HT1080 (cell line): ENCODE data around the gene PLD4. TPM values are rescaled to one million over a fixed set of nuclear protein-coding genes. Genes with fewer than 3 reads are reported as not detected.
A peak's percentile ranks its signal among the peaks of the same experiment; 100 is the strongest.
"Not testable (repeated sequence)": the region's sequence is repeated elsewhere in the genome, so short reads cannot be mapped to it uniquely, and the experiment has no call there.

Source experiments
- DNase-seq: peaks from one replicate; pipeline ENCODE4 v3.0.0-alpha.2; 2015; ENCODE audit warnings: low read depth
- total RNA-seq: library from RNA; depleted of rRNA; stranded (reverse); fragments of >200 nt; shearing (Covaris generic); gene quantifications from 2 replicates; pipeline ENCODE4 v1.2.3, GENCODE V29; 2014

PLD4 gene
- total RNA-seq, 1 experiment from 2014 or later, result 0.02 TPM

DNA sequence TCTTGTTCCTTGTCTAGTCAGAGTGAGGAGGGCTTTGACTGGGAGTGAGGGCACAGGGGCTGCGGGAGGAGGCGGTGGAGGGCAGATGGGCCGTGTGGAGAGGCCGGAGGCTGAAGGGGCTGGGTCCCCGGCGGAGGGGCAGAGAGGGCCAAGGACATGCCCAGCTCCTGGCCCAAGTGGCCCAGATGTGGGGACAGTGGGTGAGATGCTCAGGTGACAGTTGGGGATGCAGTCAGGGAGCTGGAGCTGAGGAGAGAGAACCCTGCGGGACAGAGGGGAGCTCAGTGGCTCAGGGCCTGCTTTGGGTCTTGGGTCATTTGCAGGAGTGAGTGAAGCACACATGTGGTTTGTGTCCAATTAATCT lies 26.5 kb upstream of the PLD4 start:
- DNase-seq, result no peak

DNA sequence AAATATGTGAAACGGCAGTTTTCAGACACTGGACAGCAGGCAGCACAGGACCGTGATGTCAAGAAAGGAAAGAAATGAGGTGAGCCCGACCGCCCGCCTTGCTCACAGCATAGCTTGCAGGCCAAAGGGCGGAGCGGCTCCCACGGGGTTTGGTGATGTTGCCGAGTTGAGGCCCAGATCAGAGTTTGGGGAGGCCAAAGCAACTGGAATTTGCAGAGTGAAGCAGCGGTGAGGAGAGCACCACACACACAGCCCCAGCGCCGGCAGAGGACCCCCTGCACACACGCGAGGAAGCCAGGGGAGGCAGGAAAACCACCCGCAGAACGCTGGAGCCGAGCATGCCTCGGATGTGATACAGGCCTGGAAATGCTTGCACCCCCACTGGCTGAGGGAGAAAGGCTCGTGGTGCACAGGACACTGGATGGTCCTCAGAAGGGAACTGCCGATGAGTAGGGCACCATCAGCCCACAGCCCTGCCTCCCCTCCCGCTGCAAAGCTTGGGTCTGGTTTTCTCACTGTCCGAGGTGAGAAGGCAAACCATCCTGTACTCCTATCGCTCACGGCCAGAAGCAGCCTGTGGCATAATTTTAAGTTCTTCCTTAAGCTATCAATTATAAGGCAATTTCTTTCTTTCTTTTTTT lies 25.7 kb upstream of the PLD4 start:
- no peak for DNase-seq

DNA sequence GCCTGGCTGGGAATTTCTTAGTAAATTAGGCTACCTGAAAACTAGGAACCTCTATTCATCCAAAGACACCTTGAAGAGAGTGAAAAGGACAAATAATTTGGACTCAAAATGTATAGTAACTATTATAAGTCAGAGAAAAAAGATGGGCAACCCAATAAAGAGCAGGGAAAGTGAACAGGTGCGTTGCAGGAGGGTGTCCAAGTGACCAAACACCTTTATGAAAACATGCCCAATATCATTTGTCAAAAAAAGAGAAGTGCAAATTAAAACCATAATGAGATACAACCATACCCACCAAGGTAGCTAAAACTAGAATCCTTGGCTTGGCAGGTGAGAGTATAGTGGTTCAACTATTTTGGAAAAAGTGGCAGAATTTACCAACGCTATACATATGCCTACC lies 24.9 kb upstream of the PLD4 start:
- DNase-seq, result no peak

DNA sequence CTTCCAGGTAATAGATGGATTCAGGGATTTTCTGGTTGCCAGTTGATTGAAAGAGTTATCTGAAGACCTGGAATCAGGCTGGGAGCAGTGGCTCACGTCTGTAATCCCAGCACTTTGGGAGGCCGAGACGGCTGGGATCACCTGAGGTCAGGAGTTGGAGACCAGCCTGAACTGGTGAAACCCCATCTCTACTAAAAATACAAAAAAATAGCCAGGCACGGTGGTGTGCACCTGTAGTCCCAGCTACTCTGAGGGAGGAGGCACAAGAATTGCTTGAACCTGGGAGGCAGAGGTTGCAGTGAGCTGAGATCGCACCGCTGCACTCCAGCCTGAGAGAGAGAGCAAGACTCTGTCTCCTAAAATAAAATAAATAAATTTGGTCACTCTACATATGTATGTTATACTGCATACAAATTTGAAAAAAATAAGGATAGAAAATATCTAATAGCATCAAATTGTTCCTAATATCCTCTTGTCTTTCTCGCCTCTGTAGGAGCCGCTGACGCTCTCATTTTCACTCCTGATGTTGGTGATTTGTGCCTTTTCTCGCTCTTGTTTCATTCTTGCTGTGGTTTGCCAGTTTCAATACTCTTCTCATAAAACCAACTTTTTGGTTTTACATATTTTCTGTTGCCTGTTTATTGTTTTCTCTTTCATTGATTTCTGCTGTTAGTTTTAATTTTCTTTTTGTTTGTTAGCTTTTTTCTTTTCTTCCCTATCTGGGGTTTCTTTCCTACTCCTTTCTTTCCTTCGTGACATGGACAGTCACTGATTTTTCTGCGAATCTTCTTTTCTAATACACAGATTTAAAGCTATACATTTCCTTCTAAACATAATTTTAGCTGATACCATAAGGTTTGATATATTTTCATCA lies 23.8 kb upstream of the PLD4 start:
- DNase-seq, result no peak

DNA sequence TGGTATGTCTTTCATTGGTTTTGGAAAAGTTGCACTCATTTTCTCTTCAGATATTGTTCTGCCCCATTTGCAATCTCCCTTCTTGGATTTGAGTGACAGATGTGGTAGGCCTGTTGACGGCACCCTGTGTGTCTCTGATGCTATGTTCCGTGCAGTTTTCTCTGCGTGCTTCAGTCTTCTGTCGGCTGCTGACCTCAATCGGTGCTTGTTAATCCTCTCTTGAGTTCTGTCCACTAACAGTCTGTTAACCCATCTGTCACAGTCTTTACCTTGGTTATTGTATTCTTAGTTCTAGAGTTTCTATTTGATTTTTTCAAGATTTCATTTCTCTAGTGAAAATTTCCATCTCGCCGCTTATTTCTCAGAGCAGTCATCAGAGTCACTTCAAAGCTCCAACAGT lies 20.7 kb upstream of the PLD4 start:
- DNase-seq, result no peak

DNA sequence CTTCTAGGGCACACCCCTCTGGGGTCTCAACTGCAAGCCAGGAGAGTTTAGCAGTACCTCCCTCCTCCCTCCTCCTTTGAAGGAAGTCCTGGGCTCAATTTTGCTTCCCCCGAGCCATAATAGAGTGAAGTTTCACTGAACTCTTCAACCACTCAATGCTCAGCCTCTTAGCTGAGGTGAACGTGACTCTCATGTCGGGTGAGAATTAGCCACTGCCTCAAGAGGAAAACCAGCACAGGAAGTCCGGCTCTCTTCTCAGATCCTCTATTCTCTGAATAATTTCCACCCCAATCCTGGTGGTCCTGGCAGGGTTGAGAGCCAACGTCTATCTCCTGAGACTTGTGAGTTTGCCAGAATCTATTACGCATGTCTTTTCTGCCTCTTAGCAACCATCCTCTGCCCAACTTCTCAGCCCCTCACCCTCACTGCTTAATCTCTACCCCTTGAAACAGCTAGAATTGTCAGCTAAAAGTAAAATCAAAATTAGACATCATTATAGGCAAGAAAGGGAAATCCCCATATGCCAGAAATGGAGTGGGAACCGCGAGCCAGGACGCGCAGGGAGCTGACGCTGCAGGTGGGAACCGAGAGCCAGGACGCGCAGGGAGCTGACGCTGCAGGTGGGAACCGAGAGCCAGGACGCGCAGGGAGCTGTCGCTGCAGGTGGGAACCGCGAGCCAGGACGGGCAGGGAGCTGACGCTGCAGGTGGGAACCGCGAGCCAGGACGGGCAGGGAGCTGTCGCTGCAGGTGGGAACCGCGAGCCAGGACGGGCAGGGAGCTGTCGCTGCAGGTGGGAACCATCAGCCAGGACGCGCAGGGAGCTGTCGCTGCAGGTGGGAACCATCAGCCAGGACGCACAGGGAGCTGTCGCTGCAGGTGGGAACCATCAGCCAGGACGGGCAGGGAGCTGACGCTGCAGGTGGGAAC lies 19.8 kb upstream of the PLD4 start:
- DNase-seq, result not testable (repeated sequence)

DNA sequence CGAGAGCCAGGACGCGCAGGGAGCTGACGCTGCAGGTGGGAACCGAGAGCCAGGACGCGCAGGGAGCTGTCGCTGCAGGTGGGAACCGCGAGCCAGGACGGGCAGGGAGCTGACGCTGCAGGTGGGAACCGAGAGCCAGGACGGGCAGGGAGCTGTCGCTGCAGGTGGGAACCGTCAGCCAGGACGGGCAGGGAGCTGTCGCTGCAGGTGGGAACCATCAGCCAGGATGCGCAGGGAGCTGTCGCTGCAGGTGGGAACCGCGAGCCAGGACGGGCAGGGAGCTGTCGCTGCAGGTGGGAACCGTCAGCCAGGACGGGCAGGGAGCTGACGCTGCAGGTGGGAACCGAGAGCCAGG lies 19.1 kb upstream of the PLD4 start:
- not testable (repeated sequence) for DNase-seq

DNA sequence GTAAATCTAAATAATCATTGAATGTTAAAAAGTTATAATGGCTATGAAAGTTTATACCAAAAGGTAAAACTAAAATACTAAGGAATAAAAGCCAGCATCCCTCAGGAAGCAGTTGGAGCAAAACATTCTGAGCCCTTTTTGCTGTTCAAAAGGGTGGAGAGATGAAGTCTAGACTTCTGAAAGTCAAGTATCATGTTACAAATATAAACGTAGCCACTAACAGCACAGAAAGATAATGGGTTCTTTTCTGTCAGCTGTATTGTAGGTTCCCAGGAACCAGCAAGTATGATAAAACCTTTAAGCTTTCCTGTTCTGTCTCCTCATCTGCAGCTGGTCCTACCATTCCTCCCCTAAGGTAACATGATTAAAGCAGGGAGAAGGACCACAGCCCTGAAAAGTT lies 16.4 kb upstream of the PLD4 start:
- DNase-seq, result no peak

DNA sequence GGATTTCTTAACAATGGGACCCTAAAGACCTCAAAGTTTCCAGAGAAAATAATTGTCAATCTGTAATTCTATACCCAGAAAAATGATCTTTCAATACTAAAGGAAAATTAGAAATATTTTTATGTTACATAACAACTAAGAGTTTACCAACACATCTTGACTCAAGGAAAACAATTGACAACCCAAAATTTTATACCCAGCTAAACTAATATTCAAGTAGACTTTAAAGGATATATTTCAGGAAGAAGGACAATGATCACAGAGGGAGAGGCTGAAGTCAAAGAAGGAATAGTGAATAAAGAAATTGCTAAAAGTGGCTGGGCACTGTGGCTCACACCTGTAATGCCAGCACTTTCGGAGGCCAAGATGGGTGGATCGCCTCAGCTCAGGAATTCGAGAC lies 12.6 kb upstream of the PLD4 start:
- DNase-seq, result no peak

DNA sequence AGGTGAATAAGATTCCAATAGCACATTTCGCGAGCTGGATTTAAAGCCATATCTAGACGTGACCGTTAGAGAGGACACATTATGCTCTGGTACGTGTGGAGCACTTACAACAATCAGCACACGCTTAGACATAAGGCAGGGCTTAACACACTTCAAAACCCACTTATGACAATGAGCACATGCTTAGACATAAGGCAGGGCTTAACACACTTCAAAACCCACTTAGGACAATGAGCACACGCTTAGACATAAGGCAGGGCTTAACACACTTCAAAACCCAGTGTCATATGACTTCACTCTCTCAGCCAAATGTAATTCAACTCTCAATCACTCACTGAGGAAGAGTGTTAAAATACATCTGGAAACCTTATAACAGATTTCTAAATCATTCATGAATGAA lies 11.2 kb upstream of the PLD4 start:
- DNase-seq, result no peak

DNA sequence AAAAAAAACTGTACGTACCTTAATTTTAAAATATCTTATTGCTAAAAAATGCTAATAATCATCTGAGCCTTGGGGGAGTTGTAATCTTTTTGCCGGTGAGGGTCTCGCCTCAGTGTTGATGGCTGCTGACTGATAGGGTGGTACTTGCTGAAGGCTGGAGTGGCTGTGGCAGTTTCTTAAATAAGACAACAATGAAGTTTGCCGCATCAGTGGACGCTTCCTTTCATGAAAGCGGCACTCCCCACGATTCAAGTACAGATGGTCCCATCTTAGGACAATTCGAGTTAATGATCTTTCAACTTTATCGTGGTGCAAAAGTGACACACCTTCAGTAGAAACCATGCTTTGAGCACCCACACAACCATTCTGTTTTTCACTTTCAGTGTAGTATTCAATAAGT lies 7.6 kb upstream of the PLD4 start:
- no peak for DNase-seq

DNA sequence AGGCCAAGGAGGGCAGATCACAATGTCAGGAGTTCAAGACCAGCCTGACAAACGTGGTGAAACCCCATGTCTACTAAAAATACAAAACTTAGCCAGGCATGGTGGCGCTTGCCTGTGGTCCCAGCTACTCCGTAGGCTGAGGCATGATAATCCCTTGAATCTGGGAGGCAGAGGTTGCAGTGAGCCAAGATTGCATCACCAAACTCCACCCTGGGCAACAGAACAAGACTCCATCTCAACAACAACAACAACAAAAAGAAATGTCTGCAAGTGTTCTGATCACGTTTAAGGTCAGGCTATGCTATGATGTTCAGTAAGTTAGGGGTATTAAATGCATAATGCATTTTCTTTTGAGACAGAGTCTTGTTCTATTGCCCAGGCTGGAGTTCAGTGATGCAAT lies 6.7 kb upstream of the PLD4 start:
- DNase-seq, result no peak

DNA sequence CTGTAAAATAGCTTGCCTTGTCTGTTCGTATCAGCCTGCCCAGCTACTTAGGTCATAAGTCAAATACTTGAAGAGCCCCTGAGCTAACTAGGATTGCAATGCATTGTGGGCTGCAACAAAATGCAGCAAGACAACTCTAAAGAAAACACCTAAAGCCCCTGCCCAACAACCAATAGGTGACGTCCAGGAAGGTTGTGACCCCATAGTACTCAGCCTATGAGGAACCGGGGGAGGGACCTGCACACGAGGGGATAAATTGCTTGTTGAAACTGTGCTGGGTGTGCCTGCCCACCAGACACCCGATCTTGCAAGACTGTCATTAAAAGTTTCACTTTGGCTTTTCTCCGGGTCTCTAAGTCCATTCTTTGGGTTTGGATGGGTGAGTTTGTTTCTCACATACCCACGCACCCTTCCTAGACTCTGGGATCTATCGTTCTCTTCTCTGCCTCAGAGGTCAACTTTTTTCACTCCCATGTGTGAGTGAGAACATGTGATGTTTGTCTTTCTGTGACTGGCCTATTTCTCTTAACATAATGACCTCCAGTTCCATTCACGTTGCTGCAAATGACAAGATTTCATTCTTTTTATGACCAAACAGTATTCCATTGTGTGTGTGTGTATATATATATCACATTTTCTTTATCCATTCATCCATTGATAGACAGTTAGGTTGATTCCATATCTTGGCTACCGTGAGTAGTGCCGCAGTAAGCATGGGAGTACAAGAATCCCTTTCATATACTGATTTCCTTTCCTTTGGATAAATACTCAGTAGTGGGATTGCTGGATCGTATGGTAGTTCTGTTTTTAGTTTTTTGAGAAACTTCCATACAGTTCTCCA lies 5.3 kb upstream of the PLD4 start:
- DNase-seq, result not testable (repeated sequence)

DNA sequence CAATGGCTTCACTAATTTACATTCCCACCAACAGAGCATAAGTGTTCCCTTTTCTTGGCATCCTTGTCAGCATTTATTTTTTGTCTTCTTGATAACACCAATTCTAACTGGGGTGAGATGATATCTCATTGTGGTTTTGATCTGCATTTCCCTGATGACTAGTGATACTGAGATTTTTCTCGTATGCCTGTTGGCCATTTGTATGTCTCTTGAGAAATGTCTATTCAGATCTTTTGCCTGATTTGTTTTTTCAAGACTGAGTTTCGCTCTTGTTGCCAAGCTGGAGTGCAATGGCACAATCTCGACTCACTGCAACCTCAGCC lies 4.7 kb upstream of the PLD4 start:
- no peak for DNase-seq

DNA sequence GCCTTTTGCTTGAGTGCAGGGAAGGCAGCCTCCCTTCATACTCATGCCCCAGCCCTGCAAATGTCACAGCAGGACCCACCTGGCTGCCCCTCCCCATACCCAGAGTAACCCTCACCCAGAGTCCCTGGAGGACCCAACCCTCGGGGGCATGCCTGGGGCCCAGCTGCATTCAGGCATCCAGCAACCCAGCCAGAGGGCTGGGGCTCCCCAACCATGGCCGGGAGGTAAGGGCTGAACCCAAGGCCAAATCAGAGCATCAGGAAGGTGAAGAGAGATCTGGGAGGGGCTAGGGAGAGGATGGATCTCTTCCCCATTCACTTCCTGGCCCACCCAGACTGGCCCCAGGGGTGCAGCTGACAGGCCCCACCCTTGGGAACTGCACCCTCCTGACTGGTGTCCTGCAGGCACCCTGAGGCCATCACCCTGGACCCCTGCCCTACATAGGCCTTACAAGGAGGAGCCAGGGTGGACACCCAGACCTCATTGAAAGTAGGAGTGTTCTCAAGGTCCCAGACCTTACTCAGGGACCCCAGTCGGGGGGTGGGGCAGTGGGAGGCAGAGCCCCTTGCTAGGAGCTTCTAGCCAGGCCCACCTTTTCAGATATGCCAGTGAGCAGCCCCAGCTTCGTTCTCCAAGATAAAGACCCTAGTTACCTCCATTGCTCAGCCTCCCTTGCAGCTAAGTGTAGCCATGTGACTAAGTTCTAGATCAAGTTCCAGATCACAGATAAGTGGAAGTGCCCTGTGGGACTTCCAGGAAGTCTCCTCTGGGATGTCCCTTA lies 849 bp upstream of the PLD4 start:
- no peak for DNase-seq

DNA sequence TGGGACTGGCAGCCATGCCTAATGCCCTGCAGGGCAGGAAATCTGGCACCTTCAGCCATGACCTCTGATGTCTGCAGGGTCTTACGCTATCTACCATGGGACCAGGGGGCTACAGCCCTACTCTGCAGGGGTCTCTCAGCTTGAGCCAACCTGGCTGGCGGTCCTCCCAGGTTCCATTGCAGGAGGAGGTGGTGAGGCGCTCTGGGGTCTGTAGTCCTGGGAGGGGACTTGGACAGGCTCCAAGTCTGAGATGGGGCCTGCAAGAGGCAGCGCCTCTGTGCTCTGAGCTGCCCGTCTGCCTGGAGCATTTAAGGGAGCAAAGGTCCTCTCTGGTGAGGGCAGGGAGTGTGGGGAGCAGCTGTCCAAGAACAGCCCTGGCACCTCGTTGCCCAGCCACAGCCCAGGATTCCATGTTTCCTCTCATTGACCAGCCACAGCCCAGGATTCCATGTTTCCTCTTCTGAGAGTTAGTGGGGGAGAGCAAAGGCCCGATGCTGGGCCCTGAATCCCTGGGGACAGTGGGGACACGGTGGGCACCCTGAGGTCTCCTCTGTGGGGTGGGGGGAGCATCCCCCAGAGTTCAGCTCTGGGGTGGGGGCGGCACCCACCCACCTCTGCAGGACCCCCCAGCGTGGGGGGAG lies 655 bp downstream of the PLD4 start:
- DNase-seq, result no peak

DNA sequence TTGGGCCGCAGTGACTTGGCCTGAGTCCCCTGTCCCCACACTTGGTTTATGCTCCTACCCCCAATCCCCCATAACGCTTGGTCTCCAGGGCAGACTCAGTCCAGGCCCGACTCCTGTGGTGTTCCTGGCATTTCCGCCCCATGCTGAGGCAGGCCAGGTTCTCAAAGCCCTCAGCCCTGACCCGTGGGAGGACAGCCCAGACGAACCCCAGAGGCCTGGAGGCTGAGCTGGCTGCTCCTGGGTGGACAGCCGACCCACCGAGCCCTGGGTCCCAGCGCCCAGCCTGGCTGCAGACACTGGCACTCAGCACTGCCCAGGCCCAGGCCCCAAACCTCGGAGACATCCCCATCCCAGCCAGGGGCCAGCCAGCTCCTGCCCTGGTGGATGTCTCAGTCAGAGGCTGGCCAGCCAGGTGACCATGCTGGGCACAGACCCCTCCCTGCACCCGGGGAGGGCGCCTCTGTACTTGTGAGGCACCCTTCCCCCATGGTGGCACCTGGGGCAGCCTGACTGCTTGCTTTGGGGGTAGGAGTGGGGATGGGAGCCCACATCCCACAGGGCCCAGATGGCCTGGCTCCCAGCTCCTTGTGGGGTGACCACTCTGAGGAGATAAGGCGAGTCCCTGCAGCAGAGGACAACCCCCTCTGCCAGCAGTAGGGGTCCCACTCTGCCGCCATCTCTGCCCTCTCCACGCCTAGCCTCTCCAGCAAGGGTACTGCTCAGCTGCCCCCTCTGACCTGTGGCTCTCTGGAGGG lies 1.4 kb downstream of the PLD4 start:
- DNase-seq, result peak; percentile 40

DNA sequence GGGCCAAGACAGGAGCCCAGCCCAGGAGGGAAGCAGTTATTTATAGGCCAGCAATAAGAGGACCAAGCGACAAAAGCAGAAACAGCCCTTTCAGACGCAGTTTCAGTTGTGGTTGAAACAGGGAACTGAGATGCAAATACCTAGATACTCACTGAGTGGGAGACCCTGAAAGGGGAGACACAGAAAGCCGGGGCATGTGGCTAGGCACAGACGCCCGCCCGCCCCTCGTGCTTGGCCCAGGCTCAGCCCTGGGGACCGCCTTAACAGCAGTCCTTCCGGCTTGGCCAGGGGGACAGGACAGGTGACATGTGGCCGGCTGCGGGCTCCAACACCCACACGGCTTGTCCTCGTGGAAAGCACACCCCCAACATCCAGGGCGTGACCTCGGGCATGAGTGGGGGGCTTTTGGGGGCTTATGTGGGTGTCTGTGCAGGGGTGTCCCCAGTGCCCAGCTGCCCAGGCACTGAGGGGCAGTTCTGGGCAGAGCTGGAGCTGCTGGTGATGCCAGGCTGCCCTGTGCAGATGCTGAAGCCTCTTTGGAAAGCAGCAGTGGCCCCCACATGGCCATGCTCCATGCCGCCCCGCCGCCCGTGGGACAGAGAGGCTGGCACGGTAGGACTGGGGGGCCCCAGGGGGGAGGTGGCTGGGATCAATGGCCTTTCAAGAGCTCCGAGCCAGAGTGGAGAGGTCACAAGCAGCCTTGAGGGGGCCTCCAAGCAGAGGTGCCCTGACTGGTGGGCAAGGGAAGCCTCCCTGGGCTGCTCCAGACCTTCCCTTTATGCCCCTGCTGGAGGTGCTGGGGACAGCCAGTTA lies 2.1 kb downstream of the PLD4 start:
- DNase-seq, result no peak
